Lower lobe of right lung (tissue), 2 donors: ENCODE results near the gene FHDC1. TPM values are rescaled to one million over a fixed set of nuclear protein-coding genes. Genes with fewer than 3 reads are reported as not detected.

Experiments used
- ATAC-seq, 2 donors: fragments of 200-7000 bp; cut with Tn5 transposase; one replicate each; pipeline ENCODE4 v1.9.1; 2020 to 2022; ENCODE audit warnings: mild to moderate bottlenecking in 2 of 2, moderate library complexity in 2 of 2
- DNase-seq: peaks from one replicate; pipeline ENCODE4 v3.0.0-alpha.2; 2020
- H3K27ac ChIP-seq: fragments of 200-600 bp; one replicate; pipeline ENCODE4 v1.8.0; 2022
- H3K27me3 ChIP-seq: fragments of 200-600 bp; one replicate; pipeline ENCODE4 v1.8.0; 2022; ENCODE audit warnings: low read depth
- H3K36me3 ChIP-seq: fragments of 200-600 bp; one replicate; pipeline ENCODE4 v1.8.0; 2022; ENCODE audit warnings: mild to moderate bottlenecking
- H3K4me1 ChIP-seq: fragments of 200-600 bp; one replicate; pipeline ENCODE4 v1.8.0; 2022
- H3K4me3 ChIP-seq: fragments of 200-600 bp; one replicate; pipeline ENCODE4 v1.8.0; 2022; ENCODE audit warnings: mild to moderate bottlenecking
- H3K9me3 ChIP-seq: fragments of 200-600 bp; one replicate; pipeline ENCODE4 v1.8.0; 2022
- CTCF ChIP-seq: fragments of 200-600 bp; IDR thresholded peaks from one replicate; pipeline ENCODE4 v1.8.0; 2022; ENCODE audit warnings: antibody characterized with exemption, mild to moderate bottlenecking
- intact Hi-C: fragments of 100-400 bp; cut with DNase I; formaldehyde crosslinking; loops from one replicate; pipeline ENCODE4 v1.11.0; 2022
- total RNA-seq: library from RNA; stranded (reverse); fragmentation: NEBNext Ultra II Directional; extraction: Animal tissue kit (Norgen Biotek cat#: 25700); gene quantifications from one replicate; pipeline ENCODE4 v1.2.1, GENCODE V29; 2021
- donor health status: DM: no; HTN: yes; CAD: no; lungs with severe emphysema.

Gene FHDC1
- total RNA-seq, 1 donor from 2014 or later, result 21.9 TPM

- intact Hi-C loops, result no loop called here
- H3K36me3 ChIP-seq, result no peaks in the 10 kb centered on the region
- no peak for TF ChIP-seq CTCF
- no peaks in the 10 kb centered on the region for H3K27me3 ChIP-seq
- H3K4me3 ChIP-seq, result no peak overlapping the region
- H3K27ac ChIP-seq, result no peak overlapping the region
- no peaks in the 10 kb centered on the region for H3K9me3 ChIP-seq
- H3K4me1 ChIP-seq, result no peaks in the 10 kb centered on the region
- ATAC-seq (no peak), DNase-seq (no peak)
Observed at GRCh38 chr4:153023139-153023538, 87.0 kb downstream of the FHDC1 start.

GRCh38 chr4:153023692-153024394 is 87.7 kb downstream of the FHDC1 start:
- DNase-seq (no peak), ATAC-seq (no peak)
- intact Hi-C loops, result no loop called here
- Histone ChIP-seq H3K4me3 (no peak overlapping the region), H3K36me3 (no peaks in the 10 kb centered on the region), H3K27me3 (no peaks in the 10 kb centered on the region), H3K4me1 (no peaks in the 10 kb centered on the region), H3K9me3 (peaks cover 7% of the 10 kb centered on the region), H3K27ac (no peak overlapping the region)
- TF ChIP-seq CTCF, result no peak

GRCh38 chr4:153024466-153024865 is 88.3 kb downstream of the FHDC1 start:
- Histone ChIP-seq H3K27me3 (no peaks in the 10 kb centered on the region), H3K4me1 (no peaks in the 10 kb centered on the region), H3K36me3 (no peaks in the 10 kb centered on the region), H3K4me3 (no peak overlapping the region), H3K27ac (no peak overlapping the region), H3K9me3 (peaks cover 13% of the 10 kb centered on the region)
- intact Hi-C loops, result no loop called here
- DNase-seq (no peak), ATAC-seq (no peak)
- TF ChIP-seq CTCF, result no peak

- no peak for ATAC-seq
- intact Hi-C loops, result no loop called here
- DNase-seq, result no peak
- TF ChIP-seq CTCF, result no peak
- peaks cover 14% of the 10 kb centered on the region for H3K9me3 ChIP-seq
- H3K27ac ChIP-seq, result no peak overlapping the region
- H3K4me1 ChIP-seq, result no peaks in the 10 kb centered on the region
- H3K4me3 ChIP-seq, result no peak overlapping the region
- H3K27me3 ChIP-seq, result no peaks in the 10 kb centered on the region
- no peaks in the 10 kb centered on the region for H3K36me3 ChIP-seq
Observed at GRCh38 chr4:153025406-153025805, 89.3 kb downstream of the FHDC1 start.

- no peak for TF ChIP-seq CTCF
- H3K27me3 ChIP-seq, result no peaks in the 10 kb centered on the region
- H3K36me3 ChIP-seq, result no peaks in the 10 kb centered on the region
- no peak overlapping the region for H3K27ac ChIP-seq
- ATAC-seq (no peak), DNase-seq (no peak)
- H3K4me1 ChIP-seq, result no peaks in the 10 kb centered on the region
- peaks cover 14% of the 10 kb centered on the region for H3K9me3 ChIP-seq
- no peak overlapping the region for H3K4me3 ChIP-seq
- intact Hi-C loops, result no loop called here
Observed at GRCh38 chr4:153026591-153027346, 90.6 kb downstream of the FHDC1 start.
